ENCODE results near the gene RAB34.

Gene RAB34

GRCh38 chr17:28675490-28675889, 42.2 kb downstream of the RAB34 start:
- DNase-seq = no peak

DNA sequence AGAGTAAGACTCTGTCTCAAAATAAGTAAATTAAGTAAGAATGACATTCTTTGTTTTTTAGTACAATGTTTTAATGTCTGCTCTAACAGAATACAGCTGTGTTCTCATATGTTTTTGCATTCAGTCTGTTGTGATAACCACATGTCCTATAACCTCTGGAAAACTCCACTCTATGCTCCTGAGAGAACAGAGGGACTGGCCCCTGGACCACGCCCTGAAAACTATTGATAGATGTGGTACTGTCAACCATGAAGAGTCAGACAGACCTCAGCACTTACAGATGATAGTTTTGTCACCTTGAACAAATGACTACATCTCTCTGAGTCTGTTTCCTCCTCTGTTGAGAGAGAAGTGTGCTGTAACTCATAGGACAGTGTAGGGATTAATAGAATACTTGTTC, 47.8 kb downstream of the RAB34 start:
- no peak for DNase-seq

DNA sequence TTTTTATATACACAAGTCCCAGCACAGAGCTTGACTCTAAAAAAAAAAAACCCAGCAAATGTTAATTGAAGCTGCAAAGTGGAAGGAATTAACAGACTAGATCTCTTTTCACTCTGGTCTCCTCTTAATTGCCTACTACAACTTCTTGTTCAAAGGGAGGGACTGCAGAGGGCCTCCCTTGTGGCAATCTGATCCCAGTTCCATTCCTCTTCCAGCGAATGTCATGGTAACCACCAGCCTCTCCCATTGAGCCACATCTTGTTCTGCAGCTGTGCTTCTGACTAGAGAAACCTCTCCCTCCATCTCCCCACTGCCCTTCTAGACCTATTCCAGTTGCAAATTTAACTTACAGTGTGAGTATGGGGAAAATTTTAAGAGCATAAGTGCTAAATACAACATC, 49.8 kb downstream of the RAB34 start:
- no peak for DNase-seq

DNA sequence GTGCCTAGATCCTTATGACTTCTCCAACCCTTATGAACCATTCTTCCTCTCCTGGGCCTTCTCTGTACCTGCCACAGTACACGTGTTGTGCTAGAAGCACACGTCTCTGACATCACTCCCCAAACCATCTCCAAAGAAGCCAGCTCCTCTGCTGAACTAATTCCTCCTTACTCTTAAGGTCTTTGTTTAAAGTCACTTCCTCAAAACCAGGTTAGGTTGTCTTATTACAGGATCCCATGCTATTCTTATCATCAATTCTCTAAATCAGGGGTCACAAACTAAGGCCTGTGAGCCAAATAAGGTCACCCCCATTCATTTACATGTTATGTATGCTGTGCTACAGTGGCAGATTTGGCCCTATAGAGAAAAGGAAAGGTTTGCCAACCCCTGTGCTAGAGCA, 51.7 kb downstream of the RAB34 start:
- no peak for DNase-seq
